DOHH2 (cell line): ENCODE data around the gene PRMT7.

Experiments
- H3F3A ChIP-seq: fragments of 200-600 bp; sonication (generic), shearing (Covaris generic); 2 replicates; pipeline ENCODE4 v1.6.0; 2016; ENCODE audit warnings: antibody characterized with exemption, mild to moderate bottlenecking; ENCODE audit not compliant: control insufficient read depth, insufficient read depth
- H3K27ac ChIP-seq: fragments of 200-600 bp; sonication (generic); 2 replicates; pipeline ENCODE4 v1.5.1; 2014; ENCODE audit warnings: low read depth, mild to moderate bottlenecking, low read length, moderate library complexity
- H3K27me3 ChIP-seq: fragments of 200-600 bp; sonication (generic); 2 replicates; pipeline ENCODE4 v1.6.1; 2014; ENCODE audit warnings: mild to moderate bottlenecking, low read length, mixed read lengths; ENCODE audit not compliant: control insufficient read depth
- H3K36me3 ChIP-seq: fragments of 200-600 bp; sonication (generic); 2 replicates; pipeline ENCODE4 v1.6.1; 2014; ENCODE audit warnings: mild to moderate bottlenecking, low read length, moderate library complexity, mixed read lengths; ENCODE audit not compliant: control insufficient read depth
- H3K4me1 ChIP-seq: fragments of 200-600 bp; sonication (generic); 2 replicates; pipeline ENCODE4 v1.6.1; 2014; ENCODE audit warnings: mild to moderate bottlenecking, low read length, mixed read lengths; ENCODE audit not compliant: control insufficient read depth
- H3K4me2 ChIP-seq: fragments of 200-600 bp; sonication (generic); 2 replicates; pipeline ENCODE4 v1.6.0; 2014; ENCODE audit warnings: mild to moderate bottlenecking, low read length, moderate library complexity
- H3K4me3 ChIP-seq: fragments of 200-600 bp; sonication (generic); 2 replicates; pipeline ENCODE4 v1.5.1; 2014; ENCODE audit warnings: mild to moderate bottlenecking, low read length, mixed read lengths
- H3K79me2 ChIP-seq: fragments of 200-600 bp; sonication (generic); 2 replicates; pipeline ENCODE4 v1.6.1; 2014; ENCODE audit warnings: mild to moderate bottlenecking, low read length, mixed read lengths; ENCODE audit not compliant: control insufficient read depth
- H3K9me2 ChIP-seq: fragments of 200-600 bp; sonication (generic); replicated peaks from 2 replicates; pipeline ENCODE4 v1.6.1; 2014; ENCODE audit warnings: mild to moderate bottlenecking, low read length, mixed read lengths; ENCODE audit not compliant: control insufficient read depth
- H3K9me3 ChIP-seq: fragments of 200-600 bp; sonication (generic); 2 replicates; pipeline ENCODE4 v1.6.1; 2014; ENCODE audit warnings: antibody characterized with exemption, low read length, mixed read lengths; ENCODE audit not compliant: control insufficient read depth, insufficient read depth
- H4K20me1 ChIP-seq: fragments of 200-600 bp; sonication (generic); 2 replicates; pipeline ENCODE4 v1.6.0; 2014; ENCODE audit warnings: low read depth, mild to moderate bottlenecking, antibody characterized with exemption, low read length, moderate library complexity; ENCODE audit not compliant: control insufficient read depth, insufficient read depth
- CTCF ChIP-seq: fragments of 200-600 bp; sonication (generic); IDR thresholded peaks from one replicate; pipeline ENCODE4 v1.5.1; 2014; ENCODE audit warnings: antibody characterized with exemption, mild to moderate bottlenecking, low read depth, low read length; ENCODE audit not compliant: poor library complexity, severe bottlenecking
- EZH2phosphoT487 ChIP-seq: fragments of 200-600 bp; sonication (generic); IDR thresholded peaks from 2 replicates; pipeline ENCODE4 v1.6.1; 2017; ENCODE audit warnings: borderline replicate concordance, mild to moderate bottlenecking, antibody characterized with exemption, low read length, moderate library complexity, mixed read lengths

Gene PRMT7

DNA sequence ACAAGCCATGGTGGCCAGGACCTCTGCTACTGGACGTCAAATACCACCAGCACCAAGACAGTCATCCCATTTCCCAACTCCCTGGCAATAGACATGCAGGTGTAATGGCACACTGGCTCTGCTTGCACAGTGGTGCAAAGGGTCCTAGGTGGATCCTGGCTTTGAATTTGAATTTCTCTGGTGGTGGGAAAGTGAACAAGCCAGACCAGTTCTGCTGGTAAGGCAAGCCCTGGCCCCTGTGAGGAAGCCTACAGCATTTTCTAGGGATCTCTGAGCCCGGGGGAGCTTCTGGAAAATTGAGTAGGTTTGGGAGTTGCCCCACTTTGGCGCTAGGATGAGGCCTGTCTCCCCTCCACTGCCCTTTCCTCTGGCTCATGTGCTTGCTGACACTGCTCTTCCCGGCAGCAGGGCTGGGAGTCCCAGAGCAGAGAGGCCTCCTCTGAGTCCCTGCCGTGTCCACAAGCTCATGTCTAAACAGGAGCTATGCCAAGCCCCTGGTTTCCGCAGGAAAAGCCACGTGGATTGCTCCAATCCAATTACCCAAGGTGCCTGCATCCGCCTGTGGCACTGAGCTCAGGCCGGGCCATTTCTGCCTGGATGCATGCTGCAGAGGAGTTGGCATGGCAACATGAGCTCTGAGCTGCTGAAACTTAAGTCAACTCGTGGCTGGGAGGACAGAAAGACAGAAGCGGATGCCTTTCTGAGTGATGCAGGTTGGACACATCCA lies 67.0 kb downstream of the PRMT7 start:
- Histone ChIP-seq H3F3A (no peaks in the 10 kb centered on the region), H3K9me2 (no peaks in the 10 kb centered on the region), H3K9me3 (no peaks in the 10 kb centered on the region), H3K4me1 (no peaks in the 10 kb centered on the region), H3K79me2 (no peaks in the 10 kb centered on the region), H3K4me2 (no peak overlapping the region), H3K4me3 (no peak overlapping the region), H3K27me3 (0 out of 2 replicates have a peak, but pooled peaks cover 3% of the 10 kb centered on the region), H3K27ac (no peak overlapping the region), H3K36me3 (no peaks in the 10 kb centered on the region), H4K20me1 (no peaks in the 10 kb centered on the region)
- no peak for TF ChIP-seq CTCF
- no peak for TF ChIP-seq EZH2phosphoT487

GRCh38 chr16:68378436-68379415 lies 67.9 kb downstream of the PRMT7 start:
- Histone ChIP-seq H3K4me1 (no peaks in the 10 kb centered on the region), H3F3A (no peaks in the 10 kb centered on the region), H3K27ac (no peak overlapping the region), H3K36me3 (no peaks in the 10 kb centered on the region), H3K27me3 (0 out of 2 replicates have a peak, but pooled peaks cover 3% of the 10 kb centered on the region), H3K4me3 (no peak overlapping the region), H3K9me3 (no peaks in the 10 kb centered on the region), H3K9me2 (no peaks in the 10 kb centered on the region), H4K20me1 (no peaks in the 10 kb centered on the region), H3K4me2 (no peak overlapping the region), H3K79me2 (no peaks in the 10 kb centered on the region)
- TF ChIP-seq EZH2phosphoT487 (no peak), CTCF (no peak)

- TF ChIP-seq CTCF = no peak
- TF ChIP-seq EZH2phosphoT487 = no peak
- Histone ChIP-seq H3K4me2 (no peak overlapping the region), H3K4me1 (no peaks in the 10 kb centered on the region), H4K20me1 (no peaks in the 10 kb centered on the region), H3K36me3 (no peaks in the 10 kb centered on the region), H3K9me2 (no peaks in the 10 kb centered on the region), H3K4me3 (no peak overlapping the region), H3K79me2 (no peaks in the 10 kb centered on the region), H3F3A (no peaks in the 10 kb centered on the region), H3K9me3 (no peaks in the 10 kb centered on the region), H3K27me3 (no peaks in the 10 kb centered on the region), H3K27ac (no peak overlapping the region)
These were observed 68.9 kb downstream of the PRMT7 start for GRCh38 chr16:68379472-68380347.
